ENCODE measurements around the gene MFAP4. TPM values are rescaled to one million over a fixed set of nuclear protein-coding genes. Genes with fewer than 3 reads are reported as not detected.

Gene MFAP4
- total RNA-seq, 1 experiment from 2014 or later: 1.5 TPM

- no peak overlapping the region for H4K91ac ChIP-seq (ENCODE audit: insufficient read length, low read depth, low read length)
- H2AK5ac ChIP-seq (ENCODE audit: insufficient read length, low read length): no peak overlapping the region
- Mint-ChIP-seq H3K27me3 (ENCODE audit: low read depth) (no peaks in the 10 kb centered on the region), H3K9me3 (no peaks in the 10 kb centered on the region), H3K4me3 (peak overlapping the region; percentile 5 to 38; a peak in 3 of 5 replicates), H3K36me3 (ENCODE audit: insufficient read depth in 1 of 3, low read depth in 3 of 3) (peaks cover 13 to 22% (median 18%) of the 10 kb centered on the region in 3 experiments; a peak in 6 of 7 replicates), H3K4me1 (peaks cover 13 to 29% of the 10 kb centered on the region in 2 experiments), H3K27ac (peak overlapping the region in 1 of 3 experiments; percentile 28; a peak in 1 of 7 replicates)
- no peaks in the 10 kb centered on the region for H3K9me3 ChIP-seq (ENCODE audit: control insufficient read depth, low read depth, low read length)
- no peak overlapping the region for H2BK15ac ChIP-seq (ENCODE audit: low read depth, low read length)
- H3K27ac ChIP-seq (ENCODE audit: insufficient read length, low read depth, low read length): no peak overlapping the region
- no peak overlapping the region for H4K5ac ChIP-seq (ENCODE audit: insufficient read length, low read depth, low read length)
- H2BK5ac ChIP-seq (ENCODE audit: insufficient read length, low read length): no peak overlapping the region
- H3T11ph ChIP-seq (ENCODE audit: low read length): no peak overlapping the region
- H3K23ac ChIP-seq (ENCODE audit: insufficient read length, low read depth, low read length): no peak overlapping the region
- H3K4ac ChIP-seq (ENCODE audit: low read depth, low read length): no peak overlapping the region
- H2BK20ac ChIP-seq (ENCODE audit: low read depth, low read length, poor library complexity, severe bottlenecking): no peak overlapping the region
- H3K79me1 ChIP-seq (ENCODE audit: insufficient read depth, low read depth, low read length, poor library complexity, severe bottlenecking): peaks cover 6% of the 10 kb centered on the region
- H3K23me2 ChIP-seq (ENCODE audit: insufficient read length, low read depth, low read length, poor library complexity, severe bottlenecking): peaks cover 7% of the 10 kb centered on the region
- H3K79me2 ChIP-seq (ENCODE audit: insufficient read depth, low read length): peaks cover 4% of the 10 kb centered on the region; the same call in 1 of the 2 replicates
- H2AFZ ChIP-seq (ENCODE audit: low read length): no peak overlapping the region
- no peak overlapping the region for H4K8ac ChIP-seq (replicated peaks; ENCODE audit: insufficient read length, low read depth, low read length)
- H3K4me1 ChIP-seq (ENCODE audit: insufficient read depth, low read length): peaks cover 2% of the 10 kb centered on the region; the same call in 1 of the 2 replicates
- H3K9ac ChIP-seq (ENCODE audit: extremely low read depth, insufficient read length, low read length): no peak overlapping the region
- no peak for TF ChIP-seq CTCF (conservative IDR thresholded peaks at IDR 0.05)
- DNase-seq: no peak
- no peak overlapping the region for H3K56ac ChIP-seq (ENCODE audit: insufficient read length, low read depth, low read length)
- H4K20me1 ChIP-seq (ENCODE audit: control insufficient read depth, insufficient read depth, insufficient read length): no peaks in the 10 kb centered on the region
- H3K27me3 ChIP-seq (ENCODE audit: insufficient read depth, low read length): no peaks in the 10 kb centered on the region
- WGBS (ENCODE audit: extremely low coverage, insufficient read length, low lambda C conversion rate): no CpG with 5 or more reads among the region's 1 CpG
- no peak overlapping the region for H2BK12ac ChIP-seq (ENCODE audit: insufficient read length, low read depth, low read length)
- H3K4me2 ChIP-seq (ENCODE audit: insufficient read depth, insufficient read length, low read length): no peak overlapping the region
- no peak overlapping the region for H3K14ac ChIP-seq (ENCODE audit: insufficient read depth, low read length)
- H2BK120ac ChIP-seq (ENCODE audit: low read depth, low read length, poor library complexity, severe bottlenecking): no peak overlapping the region
- H3K18ac ChIP-seq (ENCODE audit: insufficient read length, low read depth, low read length): no peak overlapping the region
Measured at GRCh38 chr17:19375732-19376131, 11.3 kb downstream of the MFAP4 start.

Data from H9 (cell line).